ENCODE data around the gene MIDN.

Gene MIDN

DNA sequence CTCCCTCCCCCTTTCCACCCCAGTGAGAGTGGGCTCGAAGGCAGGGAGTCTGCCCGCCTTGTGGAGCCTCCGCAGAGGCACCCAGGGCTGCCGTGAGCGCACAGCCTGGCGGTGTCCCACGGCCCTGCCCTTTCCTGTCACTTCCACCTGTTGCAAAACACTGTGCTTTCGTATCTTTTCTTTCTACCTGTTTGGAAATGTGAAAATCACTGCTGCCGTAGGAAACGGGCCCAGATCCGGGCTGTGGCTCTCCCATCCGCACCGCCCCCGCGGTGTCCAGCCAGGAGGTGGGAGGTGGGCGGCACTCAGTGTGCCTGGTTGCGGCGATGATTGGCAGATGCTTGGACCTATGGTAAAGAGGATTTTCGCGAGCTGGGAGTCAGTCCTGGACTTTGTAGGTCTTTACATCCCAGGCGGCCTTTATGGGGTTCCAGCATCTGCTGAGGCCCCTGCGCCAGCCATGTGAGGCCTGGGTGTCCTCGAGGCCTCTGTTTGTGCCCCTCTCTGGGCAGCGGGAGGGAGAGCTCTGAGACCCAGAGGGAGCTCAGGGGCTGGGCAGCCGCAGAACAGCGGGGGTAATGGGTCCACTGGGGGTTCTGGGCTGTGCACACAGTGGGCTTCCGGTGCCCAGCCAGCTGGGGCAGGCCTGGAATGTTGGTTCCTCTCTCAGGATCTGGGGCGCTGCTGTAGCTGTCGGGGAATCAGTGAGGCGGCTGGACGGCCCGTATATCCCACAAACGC is 36.7 kb upstream of the MIDN start:
- Histone ChIP-seq H3K4me1 (ENCODE audit: control insufficient read depth in 1 of 2, insufficient read depth in 2 of 2, low read length in 2 of 2) (peaks cover 22 to 32% of the 10 kb centered on the region in 2 experiments), H3K79me2 (ENCODE audit: control insufficient read depth, insufficient read depth, low read length, poor library complexity) (peaks cover 28% of the 10 kb centered on the region), H3K27ac (ENCODE audit: low read depth, low read length) (no peak overlapping the region), H3K36me3 (ENCODE audit: control insufficient read depth in 1 of 2, insufficient read depth in 2 of 2, low read length in 2 of 2) (peaks cover 20 to 23% of the 10 kb centered on the region in 2 experiments), H2AK5ac (ENCODE audit: low read length) (no peak overlapping the region), H3K4me2 (ENCODE audit: low read length) (no peak overlapping the region), H3K79me1 (ENCODE audit: low read length) (no peaks in the 10 kb centered on the region), H2BK5ac (ENCODE audit: low read depth, low read length, poor library complexity) (no peak overlapping the region), H2AFZ (ENCODE audit: insufficient read depth, low read length, poor library complexity) (no peak overlapping the region), H4K12ac (ENCODE audit: low read depth, low read length) (no peak overlapping the region), H3K4ac (ENCODE audit: low read depth, low read length) (peak overlapping the region; percentile 76), H2BK12ac (ENCODE audit: low read length) (no peak overlapping the region), H4K91ac (ENCODE audit: low read depth, low read length) (no peak overlapping the region), H2BK120ac (ENCODE audit: insufficient read depth, low read length, poor library complexity) (no peak overlapping the region), H3K23ac (ENCODE audit: low read length) (no peak overlapping the region), H3K4me3 (ENCODE audit: low read depth, low read length) (no peak overlapping the region), H4K8ac (ENCODE audit: low read depth, low read length) (no peak overlapping the region), H3K14ac (ENCODE audit: low read length) (no peak overlapping the region), H3K18ac (ENCODE audit: low read length) (peak overlapping the region; percentile 11), H3K27me3 (ENCODE audit: insufficient read depth, low read length) (no peaks in the 10 kb centered on the region), H3K9ac (ENCODE audit: low read length) (no peak overlapping the region), H3K9me3 (ENCODE audit: insufficient read depth, low read depth, low read length) (peaks cover 3% of the 10 kb centered on the region)
- DNase-seq: peak; percentile 50 to 67
- WGBS (ENCODE audit: extremely low coverage, insufficient coverage, insufficient read length): no CpG with 5 or more reads among the region's 33 CpGs

DNA sequence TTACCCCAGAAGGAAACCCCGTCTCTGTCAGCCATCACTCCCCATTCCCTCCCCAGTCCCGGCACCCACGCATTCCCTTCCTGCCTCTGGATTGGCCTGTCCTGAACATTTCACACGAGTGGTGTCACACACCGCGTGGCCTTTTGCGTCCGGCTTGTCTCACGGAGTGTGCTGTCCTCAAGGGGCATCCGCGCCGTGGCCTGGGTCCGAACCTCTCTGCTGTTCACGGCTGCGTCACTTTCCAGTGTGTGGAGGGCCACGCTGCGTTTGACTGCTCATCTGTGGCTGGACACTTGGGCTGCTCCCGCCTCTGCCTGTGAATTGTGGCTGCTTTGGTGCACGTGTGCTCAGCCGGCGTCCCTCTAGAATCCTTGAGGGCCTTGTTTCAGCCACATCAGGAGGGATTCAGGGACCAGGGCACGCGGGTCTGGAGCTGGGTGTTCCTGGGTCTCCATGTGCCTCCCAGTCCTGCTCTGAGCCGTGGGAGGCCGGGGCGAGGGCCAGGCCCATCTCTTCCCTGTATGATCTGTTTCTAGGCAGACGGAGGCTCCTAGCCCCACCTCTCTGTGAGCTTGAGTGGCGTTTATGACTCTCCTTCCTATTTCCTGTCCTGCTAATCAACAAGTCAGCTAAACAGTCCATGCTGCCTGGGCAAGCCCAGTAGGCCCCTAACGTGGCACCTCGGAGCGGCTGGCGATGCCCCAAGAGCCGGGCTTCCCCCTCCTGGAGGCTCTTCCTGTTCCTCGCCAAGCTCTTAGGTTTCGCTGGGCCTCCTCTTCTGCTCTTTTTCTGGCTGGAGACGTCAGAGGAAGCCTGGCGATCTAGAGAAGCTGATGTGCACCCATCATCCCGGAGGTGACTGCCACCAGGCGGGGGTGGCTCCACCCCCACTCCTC is 34.7 kb upstream of the MIDN start:
- no peak overlapping the region for H2BK5ac ChIP-seq (ENCODE audit: low read depth, low read length, poor library complexity)

DNA sequence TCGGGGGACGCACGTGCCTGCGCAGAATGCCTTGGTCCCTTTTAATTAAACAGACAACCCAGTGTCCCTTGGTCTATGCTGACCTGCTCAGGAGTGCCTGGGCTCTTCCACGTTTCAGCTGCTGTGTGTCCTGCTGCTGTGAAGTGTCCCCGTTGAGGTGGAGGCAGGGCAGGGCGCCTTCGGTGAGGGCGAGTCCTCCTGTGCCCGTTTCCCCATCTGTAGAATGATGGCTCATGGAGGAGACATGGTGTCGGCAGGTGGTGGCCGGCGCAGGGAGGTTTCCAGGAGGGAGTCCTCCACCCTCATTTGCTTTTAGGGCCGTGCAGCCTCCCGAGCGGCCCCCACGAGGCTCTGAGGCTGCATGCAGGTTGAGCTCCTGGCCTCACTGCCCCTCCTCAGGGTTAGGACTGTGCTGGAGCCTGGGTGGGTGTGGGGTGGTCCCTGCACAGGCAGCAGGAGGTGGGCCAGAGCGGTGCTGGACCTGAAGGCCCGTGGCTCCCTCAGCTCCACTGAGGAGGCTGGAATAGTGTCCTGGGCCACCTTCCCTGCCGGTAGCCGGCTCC is 34.0 kb upstream of the MIDN start:
- H3K79me1 ChIP-seq (ENCODE audit: low read length): no peaks in the 10 kb centered on the region
- H3K79me2 ChIP-seq (ENCODE audit: control insufficient read depth, insufficient read depth, low read length, poor library complexity): peaks cover 17% of the 10 kb centered on the region
- no peak overlapping the region for H3K14ac ChIP-seq (ENCODE audit: low read length)
- WGBS (ENCODE audit: extremely low coverage, insufficient coverage, insufficient read length): no CpG with 5 or more reads among the region's 21 CpGs
- H2AFZ ChIP-seq (ENCODE audit: insufficient read depth, low read length, poor library complexity): no peak overlapping the region
- H4K8ac ChIP-seq (ENCODE audit: low read depth, low read length): no peak overlapping the region
- peaks cover 13 to 18% of the 10 kb centered on the region in 2 experiments for H3K4me1 ChIP-seq (ENCODE audit: control insufficient read depth in 1 of 2, insufficient read depth in 2 of 2, low read length in 2 of 2)
- H2BK120ac ChIP-seq (ENCODE audit: insufficient read depth, low read length, poor library complexity): no peak overlapping the region
- H4K12ac ChIP-seq (ENCODE audit: low read depth, low read length): no peak overlapping the region
- peak overlapping the region; percentile 4 for H4K91ac ChIP-seq (ENCODE audit: low read depth, low read length)
- H3K4me3 ChIP-seq (ENCODE audit: low read depth, low read length): no peak overlapping the region
- H3K9me3 ChIP-seq (ENCODE audit: insufficient read depth, low read depth, low read length): peaks cover 3% of the 10 kb centered on the region
- H3K4ac ChIP-seq (ENCODE audit: low read depth, low read length): peak overlapping the region; percentile 50
- H3K4me2 ChIP-seq (ENCODE audit: low read length): no peak overlapping the region
- H2AK5ac ChIP-seq (ENCODE audit: low read length): no peak overlapping the region
- no peak overlapping the region for H3K9ac ChIP-seq (ENCODE audit: low read length)
- no peak overlapping the region for H2BK5ac ChIP-seq (ENCODE audit: low read depth, low read length, poor library complexity)
- no peak for DNase-seq
- no peaks in the 10 kb centered on the region for H3K27me3 ChIP-seq (ENCODE audit: insufficient read depth, low read length)
- H2BK12ac ChIP-seq (ENCODE audit: low read length): no peak overlapping the region
- no peak overlapping the region for H3K23ac ChIP-seq (ENCODE audit: low read length)
- no peak overlapping the region for H3K27ac ChIP-seq (ENCODE audit: low read depth, low read length)
- H3K18ac ChIP-seq (ENCODE audit: low read length): peak overlapping the region; percentile 57
- peaks cover 19 to 21% of the 10 kb centered on the region in 2 experiments for H3K36me3 ChIP-seq (ENCODE audit: control insufficient read depth in 1 of 2, insufficient read depth in 2 of 2, low read length in 2 of 2)

More for the DNA sequence above, 34.7 kb upstream of the MIDN start:
- Histone ChIP-seq H3K27ac (ENCODE audit: low read depth, low read length) (no peak overlapping the region), H3K79me1 (ENCODE audit: low read length) (no peaks in the 10 kb centered on the region), H4K8ac (ENCODE audit: low read depth, low read length) (no peak overlapping the region), H2BK12ac (ENCODE audit: low read length) (no peak overlapping the region), H3K23ac (ENCODE audit: low read length) (no peak overlapping the region), H2AFZ (ENCODE audit: insufficient read depth, low read length, poor library complexity) (no peak overlapping the region), H3K4me2 (ENCODE audit: low read length) (no peak overlapping the region), H3K4me1 (ENCODE audit: control insufficient read depth in 1 of 2, insufficient read depth in 2 of 2, low read length in 2 of 2) (peaks cover 13 to 20% of the 10 kb centered on the region in 2 experiments), H4K91ac (ENCODE audit: low read depth, low read length) (peak overlapping the region; percentile 4), H3K27me3 (ENCODE audit: insufficient read depth, low read length) (no peaks in the 10 kb centered on the region), H3K79me2 (ENCODE audit: control insufficient read depth, insufficient read depth, low read length, poor library complexity) (peaks cover 22% of the 10 kb centered on the region), H3K4ac (ENCODE audit: low read depth, low read length) (peak overlapping the region; percentile 50), H3K4me3 (ENCODE audit: low read depth, low read length) (no peak overlapping the region), H4K12ac (ENCODE audit: low read depth, low read length) (no peak overlapping the region), H3K9ac (ENCODE audit: low read length) (no peak overlapping the region), H2BK120ac (ENCODE audit: insufficient read depth, low read length, poor library complexity) (no peak overlapping the region), H2AK5ac (ENCODE audit: low read length) (no peak overlapping the region), H3K36me3 (ENCODE audit: control insufficient read depth in 1 of 2, insufficient read depth in 2 of 2, low read length in 2 of 2) (peaks cover 21 to 22% of the 10 kb centered on the region in 2 experiments), H3K18ac (ENCODE audit: low read length) (peak overlapping the region; percentile 57), H3K14ac (ENCODE audit: low read length) (no peak overlapping the region), H3K9me3 (ENCODE audit: insufficient read depth, low read depth, low read length) (peaks cover 3% of the 10 kb centered on the region)
- peak; percentile 39 to 46 for DNase-seq
- WGBS (ENCODE audit: extremely low coverage, insufficient coverage, insufficient read length): no CpG with 5 or more reads among the region's 39 CpGs

DNA sequence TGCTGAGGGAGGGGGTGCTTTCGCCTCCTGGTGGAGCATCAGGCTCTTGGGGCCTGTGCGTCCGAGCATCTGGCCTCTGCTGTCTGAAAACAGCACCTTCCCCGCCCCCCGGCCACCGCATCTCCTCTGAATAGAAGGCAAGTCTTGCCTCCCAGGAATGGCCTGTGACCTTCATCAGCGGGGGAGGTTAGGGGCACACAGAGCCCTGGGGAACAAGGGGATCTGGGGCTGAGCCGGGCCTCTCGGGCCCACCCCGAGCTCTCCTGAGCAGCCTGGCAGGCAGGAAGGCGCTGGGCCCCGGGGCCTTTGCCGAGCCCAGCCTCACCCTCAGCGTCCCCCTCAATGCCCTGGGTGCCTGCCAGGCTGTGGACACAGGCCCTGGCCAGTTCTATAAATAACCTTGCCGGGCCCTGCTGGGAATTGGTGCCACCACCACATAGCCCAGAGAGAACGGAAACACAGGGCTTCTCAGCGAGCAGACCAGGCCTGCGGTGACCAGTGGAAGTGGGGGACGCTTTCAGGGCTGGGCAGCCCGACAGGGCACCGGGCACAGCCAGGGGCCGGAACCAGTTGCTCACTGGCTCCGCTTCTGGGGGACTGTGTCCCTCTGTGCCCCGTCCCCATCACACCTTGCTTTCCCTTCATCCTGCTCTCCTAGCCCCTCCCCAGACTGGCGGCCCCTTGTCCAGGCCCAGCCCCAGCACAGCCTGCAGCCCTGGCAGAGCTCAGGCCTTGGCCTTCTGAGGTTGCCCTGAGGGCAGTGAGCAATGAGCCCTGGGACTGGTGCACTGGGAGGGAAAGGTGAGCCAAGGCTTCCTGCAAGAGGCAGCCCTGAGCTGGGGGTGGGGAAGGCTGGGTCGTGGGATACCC is 33.3 kb upstream of the MIDN start:
- H4K91ac ChIP-seq (ENCODE audit: low read depth, low read length): no peak overlapping the region
- H3K79me1 ChIP-seq (ENCODE audit: low read length): no peaks in the 10 kb centered on the region
- peak overlapping the region; percentile 50 for H3K4ac ChIP-seq (ENCODE audit: low read depth, low read length)
- no peak overlapping the region for H3K4me3 ChIP-seq (ENCODE audit: low read depth, low read length)
- H3K27ac ChIP-seq (ENCODE audit: low read depth, low read length): no peak overlapping the region
- no peak overlapping the region for H4K12ac ChIP-seq (ENCODE audit: low read depth, low read length)
- H3K9me3 ChIP-seq (ENCODE audit: insufficient read depth, low read depth, low read length): peaks cover 3% of the 10 kb centered on the region
- no peak overlapping the region for H3K9ac ChIP-seq (ENCODE audit: low read length)
- no peak overlapping the region for H2BK5ac ChIP-seq (ENCODE audit: low read depth, low read length, poor library complexity)
- H3K14ac ChIP-seq (ENCODE audit: low read length): no peak overlapping the region
- no peak overlapping the region for H2AFZ ChIP-seq (ENCODE audit: insufficient read depth, low read length, poor library complexity)
- H3K4me1 ChIP-seq (ENCODE audit: control insufficient read depth in 1 of 2, insufficient read depth in 2 of 2, low read length in 2 of 2): peaks cover 13% of the 10 kb centered on the region in 2 experiments
- H3K4me2 ChIP-seq (ENCODE audit: low read length): no peak overlapping the region
- no peak overlapping the region for H2BK12ac ChIP-seq (ENCODE audit: low read length)
- no peak overlapping the region for H2BK120ac ChIP-seq (ENCODE audit: insufficient read depth, low read length, poor library complexity)
- peaks cover 18 to 20% of the 10 kb centered on the region in 2 experiments for H3K36me3 ChIP-seq (ENCODE audit: control insufficient read depth in 1 of 2, insufficient read depth in 2 of 2, low read length in 2 of 2)
- no peaks in the 10 kb centered on the region for H3K27me3 ChIP-seq (ENCODE audit: insufficient read depth, low read length)
- H3K18ac ChIP-seq (ENCODE audit: low read length): peak overlapping the region; percentile 12
- H2AK5ac ChIP-seq (ENCODE audit: low read length): no peak overlapping the region
- H4K8ac ChIP-seq (ENCODE audit: low read depth, low read length): no peak overlapping the region
- no CpG with 5 or more reads among the region's 26 CpGs for WGBS (ENCODE audit: extremely low coverage, insufficient coverage, insufficient read length)
- peaks cover 15% of the 10 kb centered on the region for H3K79me2 ChIP-seq (ENCODE audit: control insufficient read depth, insufficient read depth, low read length, poor library complexity)
- no peak overlapping the region for H3K23ac ChIP-seq (ENCODE audit: low read length)
- peak; percentile 69 to 73 for DNase-seq

All from trophoblast cell (in vitro differentiated cells and primary cell).